EL (cell line): ENCODE results near the gene AMMECR1.

ENCODE experiments used
- DNase-seq: peaks from one replicate; pipeline ENCODE4 v3.0.0-alpha.2; 2016

AMMECR1 gene

GRCh38 chrX:110310896-110311295 lies 7.0 kb downstream of the AMMECR1 start:
- no peak for DNase-seq

- no peak for DNase-seq
These were observed 7.7 kb downstream of the AMMECR1 start for GRCh38 chrX:110310000-110310790.

GRCh38 chrX:110308220-110308619 lies 9.7 kb downstream of the AMMECR1 start:
- DNase-seq, result no peak

GRCh38 chrX:110304884-110305283 lies 13.0 kb downstream of the AMMECR1 start:
- no peak for DNase-seq

GRCh38 chrX:110304371-110304770 lies 13.5 kb downstream of the AMMECR1 start:
- no peak for DNase-seq

- no peak for DNase-seq
These were observed 14.9 kb downstream of the AMMECR1 start for GRCh38 chrX:110302975-110303374.

GRCh38 chrX:110301194-110301593 lies 16.7 kb downstream of the AMMECR1 start:
- no peak for DNase-seq

- no peak for DNase-seq
These were observed 23.8 kb downstream of the AMMECR1 start for GRCh38 chrX:110294087-110294486.

- no peak for DNase-seq
These were observed 24.2 kb downstream of the AMMECR1 start for GRCh38 chrX:110293658-110294057.

GRCh38 chrX:110287605-110288004 lies 30.3 kb downstream of the AMMECR1 start:
- peak; percentile 6 for DNase-seq

- DNase-seq, result peak; percentile 81
These were observed 31.8 kb downstream of the AMMECR1 start for GRCh38 chrX:110286106-110286505.

- DNase-seq, result peak; percentile 86
These were observed 33.7 kb downstream of the AMMECR1 start for GRCh38 chrX:110284159-110284558.

- DNase-seq, result peak; percentile 16
These were observed 35.0 kb downstream of the AMMECR1 start for GRCh38 chrX:110282922-110283321.

GRCh38 chrX:110281377-110281776 lies 36.5 kb downstream of the AMMECR1 start:
- DNase-seq, result no peak

GRCh38 chrX:110280954-110281353 lies 36.9 kb downstream of the AMMECR1 start:
- peak; percentile 61 for DNase-seq

- no peak for DNase-seq
These were observed 40.3 kb downstream of the AMMECR1 start for GRCh38 chrX:110277609-110278008.

- no peak for DNase-seq
These were observed 41.1 kb downstream of the AMMECR1 start for GRCh38 chrX:110276778-110277177.

GRCh38 chrX:110268886-110269285 lies 49.0 kb downstream of the AMMECR1 start:
- no peak for DNase-seq

- no peak for DNase-seq
These were observed 49.5 kb downstream of the AMMECR1 start for GRCh38 chrX:110268395-110268794.

GRCh38 chrX:110267874-110268273 lies 50.0 kb downstream of the AMMECR1 start:
- no peak for DNase-seq

GRCh38 chrX:110265661-110266060 lies 52.2 kb downstream of the AMMECR1 start:
- DNase-seq, result peak; percentile 13

GRCh38 chrX:110259117-110259516 lies 58.8 kb downstream of the AMMECR1 start:
- DNase-seq, result no peak

GRCh38 chrX:110258552-110258951 lies 59.3 kb downstream of the AMMECR1 start:
- peak; percentile 43 for DNase-seq

GRCh38 chrX:110257889-110258288 lies 60.0 kb downstream of the AMMECR1 start:
- peak; percentile 10 for DNase-seq

GRCh38 chrX:110252711-110253110 lies 65.2 kb downstream of the AMMECR1 start:
- DNase-seq, result no peak
